A549 (cell line): Measurements from ENCODE around the gene ATP7B. TPM values are rescaled to one million over a fixed set of nuclear protein-coding genes. Genes with fewer than 3 reads are reported as not detected.
"Not testable (repeated sequence)": the region's sequence is repeated elsewhere in the genome, so short reads cannot be mapped to it uniquely, and the experiment has no call there.

Experiments used
- ATAC-seq, 2 experiments: fragments of 200-7000 bp in 1 of 2; fragments of >200 bp in 1 of 2; cut with Nextera tagmentation in 1 of 2; cut with Tn5 transposase in 1 of 2; 3 replicates each; pipeline versions ENCODE4 v1.8.0 to v1.9.1; 2018 to 2020; ENCODE audit warnings: mild to moderate bottlenecking in 1 of 2, moderate library complexity in 1 of 2
- CTCF ChIA-PET: fragments of 300-600 bp; sonication (Branson Sonifier 250); formaldehyde crosslinking; extraction: SDS; loops from one replicate; lab custom pipeline; 2021; ENCODE audit warnings: antibody characterized with exemption, inconsistent platforms; lab: Yijun Ruan, JAX
- POLR2A ChIA-PET: fragments of 350-600 bp; formaldehyde crosslinking; extraction: SDS; loops from one replicate; lab custom pipeline; 2021; ENCODE audit warnings: antibody characterized with exemption, inconsistent platforms; lab: Yijun Ruan, JAX
- DNase-seq, 2 experiments: peaks; one replicate each; pipeline versions ENCODE4 v3.0.0 to v3.0.0-alpha.2; 2011 to 2016; ENCODE audit warnings: low read depth in 1 of 2, low spot score in 1 of 2
- FAIRE-seq: peaks from 2 replicates; lab custom pipeline; 2011; peaks lifted over from hg19 to GRCh38; lab: Jason Lieb, UNC
- H3K27ac ChIP-seq, 2 experiments: fragments of >200 bp; sonication (Bioruptor Twin); formaldehyde crosslinking; 3 replicates each; pipeline ENCODE4 v1.5.1; 2016 to 2017
- H3K4me1 ChIP-seq: fragments of >200 bp; sonication (Bioruptor Twin); formaldehyde crosslinking; 3 replicates; pipeline ENCODE4 v1.6.1; 2016
- H3K4me2 ChIP-seq: fragments of >200 bp; sonication (Bioruptor Twin); formaldehyde crosslinking; 3 replicates; pipeline ENCODE4 v1.6.1; 2016
- H3K4me3 ChIP-seq: fragments of >200 bp; sonication (Bioruptor Twin); formaldehyde crosslinking; 3 replicates; pipeline ENCODE4 v1.5.1; 2016
- H3K9me3 ChIP-seq: fragments of >200 bp; sonication (Bioruptor Twin); formaldehyde crosslinking; 3 replicates; pipeline ENCODE4 v1.6.1; 2016
- BCL3 ChIP-seq: fragments of >200 bp; sonication (Bioruptor Twin); formaldehyde crosslinking; IDR thresholded peaks from 3 replicates; pipeline ENCODE4 v1.6.1; 2016
- BHLHE40 ChIP-seq: IDR thresholded peaks from 2 replicates; pipeline ENCODE4 v1.6.1; 2012; ENCODE audit warnings: low read depth, low read length, inconsistent platforms
- CEBPB ChIP-seq, 2 experiments: fragments of >200 bp in 1 of 2; sonication (Bioruptor Twin) in 1 of 2; formaldehyde crosslinking in 1 of 2; IDR thresholded peaks; 2 replicates each; pipeline ENCODE4 v1.6.1; 2012 to 2016
- CHD4 ChIP-seq: fragments of 200-600 bp; sonication (generic); IDR thresholded peaks from 2 replicates; pipeline ENCODE4 v1.6.1; 2016; ENCODE audit warnings: antibody characterized with exemption, mild to moderate bottlenecking, borderline replicate concordance
- EHF ChIP-seq: fragments of 250-450 bp; sonication (Bioruptor Pico); IDR thresholded peaks from 2 replicates; pipeline ENCODE4 v1.5.0; 2020; ENCODE audit warnings: mild to moderate bottlenecking
- EHMT2 ChIP-seq: fragments of 200-600 bp; sonication (generic); IDR thresholded peaks from 2 replicates; pipeline ENCODE4 v1.6.1; 2016; ENCODE audit warnings: antibody characterized with exemption, low read depth, mild to moderate bottlenecking, moderate library complexity
- ELK1 ChIP-seq: fragments of 150-350 bp; IDR thresholded peaks from 2 replicates; pipeline ENCODE4 v1.6.1; 2014; ENCODE audit warnings: low read depth, mild to moderate bottlenecking, low read length
- EP300 ChIP-seq, 2 experiments: fragments of >200 bp; sonication (Bioruptor Twin); formaldehyde crosslinking; IDR thresholded peaks; 2 replicates in 1 of 2; 3 replicates in 1 of 2; pipeline ENCODE4 v1.6.1; 2016 to 2017
- FOSB ChIP-seq: fragments of 250-450 bp; sonication (Bioruptor Pico); IDR thresholded peaks from 2 replicates; pipeline ENCODE4 v1.5.0; 2020; ENCODE audit warnings: mild to moderate bottlenecking, moderate library complexity
- FOXS1 ChIP-seq: fragments of 250-450 bp; sonication (Bioruptor Pico); IDR thresholded peaks from 2 replicates; pipeline ENCODE4 v1.5.0; 2020; ENCODE audit warnings: mild to moderate bottlenecking, moderate library complexity
- HDAC2 ChIP-seq: fragments of 200-600 bp; sonication (generic); IDR thresholded peaks from 2 replicates; pipeline ENCODE4 v1.6.1; 2016
- HEYL ChIP-seq: fragments of 250-450 bp; sonication (Bioruptor Pico); IDR thresholded peaks from 2 replicates; pipeline ENCODE4 v1.8.0; 2021; ENCODE audit warnings: mild to moderate bottlenecking, moderate library complexity
- HMGXB4 ChIP-seq: fragments of 250-450 bp; sonication (Bioruptor Pico); IDR thresholded peaks from 2 replicates; pipeline ENCODE4 v1.5.0; 2021; ENCODE audit warnings: mild to moderate bottlenecking, moderate library complexity, borderline replicate concordance
- HOXB5 ChIP-seq: fragments of 250-450 bp; sonication (Bioruptor Pico); IDR thresholded peaks from 2 replicates; pipeline ENCODE4 v1.5.0; 2020; ENCODE audit warnings: mild to moderate bottlenecking, moderate library complexity
- JUN ChIP-seq, 2 experiments: fragments of >200 bp; sonication (Bioruptor Twin); formaldehyde crosslinking; IDR thresholded peaks; 2 replicates in 1 of 2; 3 replicates in 1 of 2; pipeline ENCODE4 v1.6.1; 2016 to 2017
- JUNB ChIP-seq: fragments of >200 bp; sonication (Bioruptor Twin); formaldehyde crosslinking; IDR thresholded peaks from 2 replicates; pipeline ENCODE4 v1.6.1; 2016
- MAZ ChIP-seq: fragments of 150-350 bp; IDR thresholded peaks from 2 replicates; pipeline ENCODE4 v1.6.1; 2014; ENCODE audit warnings: antibody characterized with exemption, low read depth, low read length, borderline replicate concordance
- NR3C1 ChIP-seq: fragments of >200 bp; sonication (Bioruptor Twin); formaldehyde crosslinking; IDR thresholded peaks from 3 replicates; pipeline ENCODE4 v1.6.1; 2017
- PBX3 ChIP-seq: IDR thresholded peaks from 2 replicates; pipeline ENCODE4 v1.6.1; 2012
- REST ChIP-seq: fragments of 200-600 bp; sonication (generic); IDR thresholded peaks from 2 replicates; pipeline ENCODE4 v1.6.1; 2016; ENCODE audit warnings: antibody characterized with exemption, mild to moderate bottlenecking, moderate library complexity
- RNF2 ChIP-seq: fragments of 200-600 bp; sonication (generic); IDR thresholded peaks from 2 replicates; pipeline ENCODE4 v1.6.1; 2016; ENCODE audit warnings: low read depth, mild to moderate bottlenecking, antibody characterized with exemption, moderate library complexity, borderline replicate concordance
- SMC3 ChIP-seq: fragments of >200 bp; sonication (Bioruptor Twin); formaldehyde crosslinking; IDR thresholded peaks from 3 replicates; pipeline ENCODE4 v1.6.1; 2018; ENCODE audit warnings: inconsistent platforms
- TFCP2L1 ChIP-seq: fragments of 250-450 bp; sonication (Bioruptor Pico); IDR thresholded peaks from 2 replicates; pipeline ENCODE4 v1.5.0; 2021; ENCODE audit warnings: mild to moderate bottlenecking
- ZNF302 ChIP-seq: fragments of 250-450 bp; sonication (Bioruptor Pico); IDR thresholded peaks from 2 replicates; pipeline ENCODE4 v1.9.0; 2021; ENCODE audit warnings: inconsistent platforms, mild to moderate bottlenecking, moderate library complexity
- WGBS: methylation state at CpG from one replicate; pipeline ENCODE4 v1.1.6; 2017; ENCODE audit errors: missing lambda C conversion rate; 5-methylcytosine and 5-hydroxymethylcytosine counted together
- polyA plus RNA-seq, 4 experiments: library from polyadenylated mRNA; depleted of rRNA in 3 of 4; stranded (reverse); fragments of >200 nt; fragmentation: RNase III in 1 of 4; extraction: RNeasy Plus Mini Kit Qiagen cat#74134 plus additional on column Dnase treatment in 1 of 4; gene quantifications; 2 replicates in 3 of 4; 3 replicates in 1 of 4; pipeline ENCODE4 v1.2.3, GENCODE V29; 2011 to 2017

The ATP7B gene
- polyA plus RNA-seq, 2 of the 4 experiments (the other 2 are of a cell fraction): 2.8 to 3.9 TPM

- POLR2A ChIA-PET: no interaction called here
- TF ChIP-seq PBX3 (no peak), MAZ (no peak), JUN (IDR thresholded peaks at IDR 0.05) (no peak), EHMT2 (no peak), CHD4 (no peak), ELK1 (no peak), BCL3 (no peak), FOSB (CRISPR knock-in tag) (no peak), HDAC2 (no peak), ZNF302 (no peak), EP300 (IDR thresholded peaks at IDR 0.05) (no peak), HMGXB4 (CRISPR knock-in tag) (no peak), CEBPB (IDR thresholded peaks at IDR 0.05) (no peak), NR3C1 (no peak), RNF2 (no peak)
- ATAC-seq (no peak), FAIRE-seq (no peak), DNase-seq (no peak)
- Histone ChIP-seq H3K9me3 (no peaks in the 10 kb centered on the region), H3K27ac (no peak overlapping the region), H3K4me3 (no peak overlapping the region), H3K4me1 (no peaks in the 10 kb centered on the region), H3K4me2 (no peak overlapping the region)
- 72% methylated on average over 5 of the region's 5 CpGs for WGBS
- CTCF ChIA-PET: interaction anchor here (1.0 kb wide), 1 partner anchor 37 kb away, joined by 3 read pairs; no protein-coding TSS in a partner anchor
Measured at GRCh38 chr13:52034616-52035226, 23.5 kb upstream of the ATP7B start.

GRCh38 chr13:52033039-52033438 lies 21.8 kb upstream of the ATP7B start:
- TF ChIP-seq HOXB5 (CRISPR knock-in tag) (no peak), JUNB (no peak), ZNF302 (no peak), EHF (CRISPR knock-in tag) (no peak), TFCP2L1 (CRISPR knock-in tag) (no peak), REST (no peak), SMC3 (no peak), FOXS1 (CRISPR knock-in tag) (no peak), BHLHE40 (no peak), RNF2 (no peak), HEYL (CRISPR knock-in tag) (no peak)
- FAIRE-seq (no peak), DNase-seq (no peak), ATAC-seq (no peak)
- H3K4me2 ChIP-seq: no peak overlapping the region
- H3K27ac ChIP-seq: no peak overlapping the region
- ChIA-PET POLR2A (no interaction called here), CTCF (no interaction called here)
- no peaks in the 10 kb centered on the region for H3K4me1 ChIP-seq
- no peaks in the 10 kb centered on the region for H3K9me3 ChIP-seq
- H3K4me3 ChIP-seq: no peak overlapping the region
- WGBS: 92% methylated on average over 2 of the region's 2 CpGs

GRCh38 chr13:52030401-52030800 lies 19.2 kb upstream of the ATP7B start:
- POLR2A ChIA-PET, DNase-seq, H3K4me1 ChIP-seq, FAIRE-seq, H3K27ac ChIP-seq, H3K4me2 ChIP-seq, H3K4me3 ChIP-seq, ATAC-seq, H3K9me3 ChIP-seq: not testable (repeated sequence)
- 89% methylated on average over 6 of the region's 6 CpGs for WGBS
- CTCF ChIA-PET: interaction anchor here (1.4 kb wide), 1 partner anchor 9 kb away, joined by 3 read pairs; no protein-coding TSS in a partner anchor
